K562 (cell line): ENCODE data around the gene POLR3E. TPM values are rescaled to one million over a fixed set of nuclear protein-coding genes. Genes with fewer than 3 reads are reported as not detected.

Experiments
- ARID3B ChIP-seq: fragments of 250-450 bp; sonication (Bioruptor Pico); IDR thresholded peaks from 2 replicates; pipeline ENCODE4 v1.4.0; 2020; ENCODE audit warnings: borderline replicate concordance
- CCAR2 ChIP-seq: fragments of 200-400 bp; formaldehyde crosslinking; IDR thresholded peaks from 2 replicates; pipeline ENCODE4 v1.6.1; 2017; ENCODE audit warnings: mild to moderate bottlenecking, low read depth, low read length
- CGGBP1 ChIP-seq: fragments of 250-450 bp; sonication (Bioruptor Pico); IDR thresholded peaks from 2 replicates; pipeline ENCODE4 v1.9.0; 2021; ENCODE audit warnings: mild to moderate bottlenecking
- DIDO1 ChIP-seq: fragments of 450-650 bp; IDR thresholded peaks from 2 replicates; pipeline ENCODE4 v1.6.1; 2016; ENCODE audit warnings: low read depth, missing biosample characterization, missing genetic modification characterization
- ETS2 ChIP-seq: IDR thresholded peaks from 2 replicates; pipeline ENCODE4 v1.6.1; 2016; ENCODE audit warnings: borderline replicate concordance, missing genetic modification characterization, mild to moderate bottlenecking, moderate library complexity, missing compliant biosample characterization; ENCODE audit not compliant: poor library complexity, severe bottlenecking
- GABPB1 ChIP-seq: sonication (generic); formaldehyde crosslinking; IDR thresholded peaks from 2 replicates; pipeline ENCODE4 v1.8.0; 2022; ENCODE audit warnings: mild to moderate bottlenecking, missing genetic modification reagents
- GMEB1 ChIP-seq: fragments of 250-450 bp; sonication (Bioruptor Pico); IDR thresholded peaks from 2 replicates; pipeline ENCODE4 v1.4.0; 2020; ENCODE audit warnings: mild to moderate bottlenecking
- HOMEZ ChIP-seq: fragments of 250-450 bp; sonication (Bioruptor Pico); IDR thresholded peaks from 2 replicates; pipeline ENCODE4 v1.4.0; 2020; ENCODE audit warnings: mild to moderate bottlenecking, moderate library complexity
- MAFG ChIP-seq: fragments of 450-650 bp; conservative IDR thresholded peaks from 2 replicates; pipeline ENCODE4 v1.6.1; 2016; ENCODE audit warnings: missing genetic modification characterization, missing compliant biosample characterization
- MYBL2 ChIP-seq, 2 experiments: fragments of 450-650 bp in 1 of 2; sonication (generic) in 1 of 2; formaldehyde crosslinking in 1 of 2; IDR thresholded peaks; 2 replicates each; pipeline versions ENCODE4 v1.6.1 to v1.8.1; 2017 to 2022; ENCODE audit warnings: borderline replicate concordance in 1 of 2, inconsistent platforms in 1 of 2, low read depth in 1 of 2, mild to moderate bottlenecking in 1 of 2, missing genetic modification reagents in 1 of 2, moderate library complexity in 1 of 2
- NFATC3 ChIP-seq: fragments of 450-650 bp; IDR thresholded peaks from 2 replicates; pipeline ENCODE4 v1.6.1; 2017; ENCODE audit warnings: mild to moderate bottlenecking
- POLR2A ChIP-seq: fragments of 450-650 bp; conservative IDR thresholded peaks from 2 replicates; pipeline ENCODE4 v1.6.1; 2016
- POLR3G ChIP-seq: IDR thresholded peaks from 2 replicates; pipeline ENCODE4 v1.6.1; 2011; ENCODE audit not compliant: insufficient read length, insufficient replicate concordance; ENCODE audit errors: extremely low read depth
- SMARCC2 ChIP-seq: fragments of 450-650 bp; IDR thresholded peaks from 2 replicates; pipeline ENCODE4 v1.6.1; 2017; ENCODE audit warnings: antibody characterized with exemption, moderate library complexity, mild to moderate bottlenecking, low read depth
- TCFL5 ChIP-seq: fragments of 250-450 bp; sonication (Bioruptor Pico); conservative IDR thresholded peaks from 2 replicates; pipeline ENCODE4 v1.6.1; 2021; ENCODE audit warnings: mild to moderate bottlenecking, moderate library complexity, matching md5 sums
- XRCC5 ChIP-seq: fragments of 200-400 bp; formaldehyde crosslinking; IDR thresholded peaks from 2 replicates; pipeline ENCODE4 v1.6.1; 2017; ENCODE audit warnings: low read depth, mild to moderate bottlenecking, low read length
- ZBTB17 ChIP-seq: fragments of 450-650 bp; formaldehyde crosslinking; IDR thresholded peaks from 2 replicates; pipeline ENCODE4 v1.4.0; 2020; ENCODE audit warnings: mild to moderate bottlenecking
- ZBTB34 ChIP-seq: fragments of 250-450 bp; sonication (Bioruptor Pico); IDR thresholded peaks from 2 replicates; pipeline ENCODE4 v1.8.0; 2021; ENCODE audit warnings: mild to moderate bottlenecking, moderate library complexity
- ZC3H8 ChIP-seq: fragments of 450-650 bp; IDR thresholded peaks from 2 replicates; pipeline ENCODE4 v1.6.1; 2017
- ZNF184 ChIP-seq: sonication (generic); formaldehyde crosslinking; IDR thresholded peaks from 2 replicates; pipeline ENCODE4 v1.5.0; 2020; ENCODE audit warnings: missing genetic modification reagents
- polyA plus RNA-seq, 8 experiments: library from polyadenylated mRNA; depleted of rRNA in 4 of 8; stranded (reverse) in 5 of 8; unstranded in 3 of 8; fragments of >200 nt; fragmentation: Nextera tagmentation in 2 of 8; fragmentation: Illumina TruSeq in 1 of 8; extraction: Ambion mirVana in 2 of 8; extraction: Trizol in 1 of 8; gene quantifications; 2 replicates each; pipeline versions ENCODE4 v1.2.1 to v1.2.3, GENCODE V29; 2011 to 2014; ENCODE audit warnings: inconsistent platforms in 1 of 8, missing spikeins in 1 of 8
- total RNA-seq, 7 experiments: library from RNA; depleted of rRNA in 6 of 7; stranded (reverse); fragments of >200 nt in 6 of 7; fragmentation: Illumina TruSeq in 2 of 7; extraction: Trizol in 2 of 7; gene quantifications; 2 replicates each; pipeline versions ENCODE4 v1.2.1 to v1.2.3, GENCODE V29; 2011 to 2021; ENCODE audit warnings: low replicate concordance in 1 of 7

The POLR3E gene
- total and polyA plus RNA-seq, 9 of the 15 experiments (the other 6 are each of a cell fraction or from before 2014, with no cell fraction given): 17.7 to 151 (median 82.6) TPM

GRCh38 chr16:22297114-22297870 lies at the start of gene POLR3E (continued):
- TF ChIP-seq GMEB1 (CRISPR knock-in tag): peak; percentile 46
- no peak for TF ChIP-seq DIDO1 (tag)
- peak; percentile 83; the same call in 1 of the 2 replicates for TF ChIP-seq NFATC3
- TF ChIP-seq POLR2A: peak; percentile 83
- peak; percentile 96 for TF ChIP-seq XRCC5
- TF ChIP-seq MYBL2 (IDR thresholded peaks at IDR 0.05; ENCODE audit: low read depth): no peak
- TF ChIP-seq MYBL2 (CRISPR knock-in tag; IDR thresholded peaks at IDR 0.05; ENCODE audit: borderline replicate concordance): no peak
- no peak for TF ChIP-seq ZNF184
- peak; percentile 66; the same call in 1 of the 2 replicates for TF ChIP-seq ZBTB17
- no peak for TF ChIP-seq CGGBP1 (CRISPR knock-in tag)
- TF ChIP-seq ETS2 (tag): no peak
- TF ChIP-seq ARID3B (CRISPR knock-in tag): no peak
- TF ChIP-seq MAFG (tag): no peak
- no peak for TF ChIP-seq TCFL5
- TF ChIP-seq ZC3H8: no peak
- no peak for TF ChIP-seq HOMEZ
- no peak for TF ChIP-seq CCAR2
- peak; percentile 64 for TF ChIP-seq POLR3G
- TF ChIP-seq GABPB1: peak; percentile 91
- no peak for TF ChIP-seq SMARCC2
- TF ChIP-seq ZBTB34 (CRISPR knock-in tag): no peak
